Effector memory CD8-positive, alpha-beta T cell (primary cell): ENCODE measurements around the gene NHERF1.

Source experiments
- ATAC-seq: fragments of 150-1000 bp; cut with Tn5 transposase; replicated peaks from 2 replicates; pipeline ENCODE4 v1.10.0; 2021; ENCODE audit warnings: mild to moderate bottlenecking, moderate library complexity
- DNase-seq, 3 experiments: peaks; one replicate each; pipeline ENCODE4 v3.0.0; 2021
- H3K27ac Mint-ChIP-seq, 2 donors: one replicate each; pipeline ENCODE4 v1.8.0; 2022; ENCODE audit warnings: mild to moderate bottlenecking in 2 of 2, mixed read lengths in 2 of 2, moderate library complexity in 2 of 2
- H3K27me3 Mint-ChIP-seq, 2 donors: one replicate each; pipeline ENCODE4 v1.8.0; 2022; ENCODE audit warnings: mixed read lengths in 2 of 2
- H3K36me3 Mint-ChIP-seq: one replicate; pipeline ENCODE4 v1.8.0; 2022; ENCODE audit warnings: mild to moderate bottlenecking, moderate library complexity, mixed read lengths; ENCODE audit not compliant: insufficient read depth
- H3K4me1 Mint-ChIP-seq, 2 donors: one replicate each; pipeline ENCODE4 v1.8.0; 2022; ENCODE audit warnings: low read depth in 2 of 2, mixed read lengths in 2 of 2
- H3K4me3 Mint-ChIP-seq, 2 donors: one replicate each; pipeline ENCODE4 v1.8.0; 2022; ENCODE audit warnings: mild to moderate bottlenecking in 2 of 2, mixed read lengths in 2 of 2, moderate library complexity in 2 of 2
- H3K9me3 Mint-ChIP-seq, 2 donors: one replicate each; pipeline ENCODE4 v1.8.0; 2022; ENCODE audit warnings: mixed read lengths in 2 of 2

NHERF1 gene

DNA sequence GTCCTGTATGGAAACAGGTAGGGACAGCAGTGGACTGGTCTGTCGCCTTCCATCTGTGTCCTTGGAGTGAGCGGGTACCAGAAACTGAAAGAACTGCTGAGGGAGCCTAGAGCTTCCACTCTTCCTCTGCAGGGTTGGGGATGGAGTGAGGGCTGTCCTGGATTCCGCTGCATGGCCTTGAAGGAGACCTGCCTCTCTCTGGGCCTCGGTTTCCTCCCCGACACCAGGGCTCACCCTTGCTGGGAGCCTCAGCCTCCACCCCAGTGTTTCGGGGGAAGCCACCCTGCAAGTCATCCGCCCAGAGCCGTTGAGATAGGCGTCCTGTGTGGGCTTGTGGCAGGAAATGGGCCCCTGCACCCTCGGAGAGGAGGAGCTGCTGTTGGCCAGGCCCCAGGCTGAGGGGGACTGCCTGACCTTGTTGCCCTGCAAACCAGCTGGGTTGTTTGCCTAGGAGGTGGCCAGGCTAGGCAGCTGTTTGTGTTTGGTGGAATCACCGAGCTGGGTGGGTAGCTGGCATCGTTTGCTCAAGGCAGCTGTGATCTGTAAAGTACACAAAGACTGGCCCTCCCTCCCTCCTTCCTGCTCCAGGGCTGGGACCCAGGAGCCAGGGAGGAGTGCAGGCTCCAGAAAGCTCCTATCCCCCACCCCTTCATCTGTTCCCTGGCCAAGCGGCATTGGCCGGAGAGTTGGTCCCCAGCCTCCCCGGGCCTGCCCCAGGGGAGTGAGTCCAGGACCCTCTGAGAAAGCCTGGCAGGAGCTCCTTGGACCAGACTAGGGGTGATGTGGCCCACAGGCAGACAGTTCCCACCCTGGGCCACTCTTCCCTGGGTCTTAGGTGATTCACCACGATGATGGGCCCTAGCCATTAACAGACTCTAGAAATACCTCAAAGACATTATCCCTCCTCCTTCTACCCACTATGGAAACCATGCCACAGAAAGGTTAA is 10.1 kb upstream of the NHERF1 start:
- peaks cover 57 to 63% of the 10 kb centered on the region in 2 donors for H3K4me1 Mint-ChIP-seq
- no peaks in the 10 kb centered on the region for H3K9me3 Mint-ChIP-seq
- no peaks in the 10 kb centered on the region for H3K27me3 Mint-ChIP-seq
- peak overlapping the region; percentile 86 to 92 for H3K4me3 Mint-ChIP-seq
- DNase-seq: peak; percentile 83 to 85 (median 84)
- peak overlapping the region; percentile 86 to 89 for H3K27ac Mint-ChIP-seq
- peaks cover 23% of the 10 kb centered on the region for H3K36me3 Mint-ChIP-seq
- peak; percentile 83 for ATAC-seq

GRCh38 chr17:74739227-74739831 is 9.1 kb upstream of the NHERF1 start:
- H3K27ac Mint-ChIP-seq: peak overlapping the region; percentile 86 to 89
- H3K4me3 Mint-ChIP-seq: peak overlapping the region; percentile 86 to 92
- ATAC-seq (no peak), DNase-seq (no peak)
- H3K36me3 Mint-ChIP-seq: peaks cover 28% of the 10 kb centered on the region
- H3K4me1 Mint-ChIP-seq: peaks cover 67 to 73% of the 10 kb centered on the region in 2 donors
- no peaks in the 10 kb centered on the region for H3K9me3 Mint-ChIP-seq
- H3K27me3 Mint-ChIP-seq: no peaks in the 10 kb centered on the region

DNA sequence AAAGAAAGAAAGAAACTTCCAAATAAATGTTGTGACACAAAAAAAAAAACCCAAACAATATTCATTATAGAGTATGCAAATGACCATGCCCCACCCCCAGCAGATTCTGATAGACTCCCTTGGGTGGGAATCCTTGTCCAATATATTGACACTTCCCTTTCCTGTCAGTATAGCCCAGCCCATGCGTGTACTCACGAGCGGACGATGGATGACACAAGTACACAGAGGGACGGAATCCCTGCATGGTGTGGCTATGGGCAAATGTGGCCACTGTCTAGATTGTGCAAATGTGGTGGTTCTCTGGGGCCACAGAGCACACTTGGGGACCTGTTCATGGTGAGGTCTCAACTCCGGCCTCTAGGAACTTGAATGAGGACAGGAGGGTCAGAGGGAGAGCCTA is 8.3 kb upstream of the NHERF1 start:
- peaks cover 73 to 74% of the 10 kb centered on the region in 2 donors for H3K4me1 Mint-ChIP-seq
- H3K27ac Mint-ChIP-seq: peak overlapping the region; percentile 83 to 89
- H3K36me3 Mint-ChIP-seq: peaks cover 32% of the 10 kb centered on the region
- no peaks in the 10 kb centered on the region for H3K27me3 Mint-ChIP-seq
- ATAC-seq: no peak
- no peaks in the 10 kb centered on the region for H3K9me3 Mint-ChIP-seq
- peak overlapping the region; percentile 86 to 92 for H3K4me3 Mint-ChIP-seq
- DNase-seq: no peak

DNA sequence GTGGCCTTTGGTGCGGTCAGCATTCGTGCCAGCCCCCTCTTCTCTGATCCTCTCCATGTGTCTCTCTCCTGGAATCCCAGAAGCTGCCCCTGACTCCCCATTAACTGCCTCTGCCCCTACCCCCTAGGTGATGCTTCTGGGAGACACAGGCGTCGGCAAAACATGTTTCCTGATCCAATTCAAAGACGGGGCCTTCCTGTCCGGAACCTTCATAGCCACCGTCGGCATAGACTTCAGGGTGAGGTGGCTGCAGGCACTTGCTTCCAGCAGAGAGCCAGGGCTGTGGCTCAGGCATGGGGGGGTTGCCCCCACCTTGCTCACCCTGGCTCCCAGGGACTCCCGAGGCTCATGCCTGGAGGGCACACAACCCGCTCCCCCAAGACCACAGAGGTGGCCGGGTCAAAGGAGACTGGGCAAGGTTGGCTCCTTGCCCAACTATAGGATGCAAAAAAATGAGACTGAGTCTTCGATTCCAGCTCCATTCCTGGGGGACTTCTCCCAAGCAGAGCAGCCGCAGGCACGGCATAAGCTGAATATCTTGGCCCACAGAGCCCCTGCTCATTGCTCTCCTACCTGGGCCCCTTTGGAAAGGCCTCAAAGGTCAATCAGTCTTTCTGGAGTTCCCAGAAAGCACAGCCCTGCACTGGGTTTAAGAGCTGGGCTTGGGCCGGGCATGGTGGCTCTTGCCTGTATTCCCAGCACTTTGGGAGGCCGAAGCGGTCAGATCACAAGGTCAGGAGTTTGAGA is 7.6 kb upstream of the NHERF1 start:
- H3K4me3 Mint-ChIP-seq: peak overlapping the region; percentile 86 to 92
- no peaks in the 10 kb centered on the region for H3K27me3 Mint-ChIP-seq
- ATAC-seq (no peak), DNase-seq (no peak)
- H3K27ac Mint-ChIP-seq: peak overlapping the region; percentile 85 to 89
- peaks cover 74 to 76% of the 10 kb centered on the region in 2 donors for H3K4me1 Mint-ChIP-seq
- no peaks in the 10 kb centered on the region for H3K9me3 Mint-ChIP-seq
- H3K36me3 Mint-ChIP-seq: peaks cover 32% of the 10 kb centered on the region

DNA sequence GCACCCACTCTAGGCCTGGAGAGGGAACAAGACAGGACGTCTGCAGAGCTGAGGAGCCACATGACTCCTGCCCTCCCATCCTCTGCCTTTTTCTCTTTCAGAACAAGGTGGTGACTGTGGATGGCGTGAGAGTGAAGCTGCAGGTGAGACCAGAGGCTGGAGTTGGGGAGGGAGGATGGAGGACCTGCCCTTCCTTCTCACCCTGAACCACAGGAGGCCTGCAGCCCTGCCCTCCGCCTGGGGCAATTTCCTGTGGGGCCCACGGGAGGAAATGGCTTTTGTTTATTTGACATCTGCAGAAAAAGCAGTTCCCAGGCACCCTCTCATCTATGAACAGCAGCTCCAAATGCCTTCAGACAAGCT is 6.3 kb upstream of the NHERF1 start:
- H3K9me3 Mint-ChIP-seq: no peaks in the 10 kb centered on the region
- peak overlapping the region; percentile 86 to 92 for H3K4me3 Mint-ChIP-seq
- peaks cover 77 to 79% of the 10 kb centered on the region in 2 donors for H3K4me1 Mint-ChIP-seq
- no peaks in the 10 kb centered on the region for H3K27me3 Mint-ChIP-seq
- peak in 2 of 3 experiments; percentile 50 for DNase-seq
- ATAC-seq: peak; percentile 18
- H3K27ac Mint-ChIP-seq: peak overlapping the region; percentile 85 to 89
- peaks cover 32% of the 10 kb centered on the region for H3K36me3 Mint-ChIP-seq

- H3K27ac Mint-ChIP-seq: peak overlapping the region; percentile 85 to 89
- peaks cover 78 to 82% of the 10 kb centered on the region in 2 donors for H3K4me1 Mint-ChIP-seq
- H3K9me3 Mint-ChIP-seq: no peaks in the 10 kb centered on the region
- DNase-seq (no peak), ATAC-seq (no peak)
- H3K27me3 Mint-ChIP-seq: no peaks in the 10 kb centered on the region
- peak overlapping the region; percentile 86 to 92 for H3K4me3 Mint-ChIP-seq
- H3K36me3 Mint-ChIP-seq: peaks cover 34% of the 10 kb centered on the region
Measured at GRCh38 chr17:74742978-74743545, 5.4 kb upstream of the NHERF1 start.

GRCh38 chr17:74743755-74744154 is 4.7 kb upstream of the NHERF1 start:
- DNase-seq: no peak
- Mint-ChIP-seq H3K36me3 (peaks cover 38% of the 10 kb centered on the region), H3K9me3 (no peaks in the 10 kb centered on the region), H3K4me3 (peak overlapping the region; percentile 86 to 92), H3K4me1 (peaks cover 72 to 76% of the 10 kb centered on the region in 2 donors), H3K27me3 (no peaks in the 10 kb centered on the region), H3K27ac (peak overlapping the region; percentile 85 to 89)
- ATAC-seq: no peak

DNA sequence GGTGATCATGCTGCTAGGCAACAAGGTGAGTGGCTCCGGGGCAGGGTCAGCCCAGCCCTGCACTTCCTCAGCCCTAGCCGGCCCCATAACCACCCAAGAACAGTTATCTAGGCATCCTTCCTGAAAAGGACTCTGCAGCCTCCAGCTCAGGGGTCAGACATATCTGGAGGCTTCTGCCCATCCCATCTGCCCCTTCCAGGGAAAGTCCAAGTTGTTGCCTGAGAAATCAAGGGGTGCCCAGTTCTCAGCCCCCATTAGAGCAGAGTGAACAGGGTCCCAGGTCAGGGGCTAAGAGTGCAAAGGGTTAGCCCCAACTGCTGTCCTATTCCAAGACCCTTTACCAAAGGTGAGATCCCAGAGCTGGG is 4.1 kb upstream of the NHERF1 start:
- no peak for ATAC-seq
- peaks cover 36% of the 10 kb centered on the region for H3K36me3 Mint-ChIP-seq
- no peak for DNase-seq
- H3K9me3 Mint-ChIP-seq: no peaks in the 10 kb centered on the region
- peak overlapping the region; percentile 77 to 85 for H3K27ac Mint-ChIP-seq
- peak overlapping the region; percentile 86 to 92 for H3K4me3 Mint-ChIP-seq
- H3K27me3 Mint-ChIP-seq: no peaks in the 10 kb centered on the region
- H3K4me1 Mint-ChIP-seq: peaks cover 66 to 70% of the 10 kb centered on the region in 2 donors

DNA sequence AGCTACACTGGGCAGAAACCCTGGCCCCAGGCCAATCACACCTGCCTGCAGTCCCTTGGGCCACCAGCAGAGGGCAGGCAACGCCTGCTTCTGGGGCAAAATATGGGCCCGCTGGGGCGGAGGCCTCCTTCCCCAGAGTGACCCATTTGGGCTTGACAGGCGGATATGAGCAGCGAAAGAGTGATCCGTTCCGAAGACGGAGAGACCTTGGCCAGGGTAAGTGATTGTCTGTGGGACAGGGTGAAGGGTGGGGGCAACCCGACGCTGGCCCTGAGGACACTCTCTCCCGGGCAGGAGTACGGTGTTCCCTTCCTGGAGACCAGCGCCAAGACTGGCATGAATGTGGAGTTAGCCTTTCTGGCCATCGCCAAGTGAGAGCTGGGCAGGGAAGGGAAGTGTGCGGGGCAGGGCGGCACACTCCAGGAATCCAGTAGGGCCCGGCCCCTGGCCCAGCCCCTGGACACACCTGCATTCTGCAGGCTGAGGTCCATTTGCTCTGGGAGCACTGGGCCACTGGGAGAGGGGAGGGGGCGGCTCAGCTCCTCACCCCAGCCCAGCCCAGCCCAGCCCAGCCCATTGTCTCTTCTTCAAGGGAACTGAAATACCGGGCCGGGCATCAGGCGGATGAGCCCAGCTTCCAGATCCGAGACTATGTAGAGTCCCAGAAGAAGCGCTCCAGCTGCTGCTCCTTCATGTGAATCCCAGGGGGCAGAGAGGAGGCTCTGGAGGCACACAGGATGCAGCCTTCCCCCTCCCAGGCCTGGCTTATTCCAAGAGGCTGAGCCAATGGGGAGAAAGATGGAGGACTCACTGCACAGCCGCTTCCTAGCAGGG is 3.5 kb upstream of the NHERF1 start:
- Mint-ChIP-seq H3K36me3 (peaks cover 37% of the 10 kb centered on the region), H3K4me3 (peak overlapping the region; percentile 86 to 92), H3K9me3 (no peaks in the 10 kb centered on the region), H3K27me3 (no peaks in the 10 kb centered on the region), H3K27ac (peak overlapping the region; percentile 77 to 85), H3K4me1 (peaks cover 60 to 71% of the 10 kb centered on the region in 2 donors)
- ATAC-seq: peak; percentile 31
- peak; percentile 85 to 90 (median 89) for DNase-seq

DNA sequence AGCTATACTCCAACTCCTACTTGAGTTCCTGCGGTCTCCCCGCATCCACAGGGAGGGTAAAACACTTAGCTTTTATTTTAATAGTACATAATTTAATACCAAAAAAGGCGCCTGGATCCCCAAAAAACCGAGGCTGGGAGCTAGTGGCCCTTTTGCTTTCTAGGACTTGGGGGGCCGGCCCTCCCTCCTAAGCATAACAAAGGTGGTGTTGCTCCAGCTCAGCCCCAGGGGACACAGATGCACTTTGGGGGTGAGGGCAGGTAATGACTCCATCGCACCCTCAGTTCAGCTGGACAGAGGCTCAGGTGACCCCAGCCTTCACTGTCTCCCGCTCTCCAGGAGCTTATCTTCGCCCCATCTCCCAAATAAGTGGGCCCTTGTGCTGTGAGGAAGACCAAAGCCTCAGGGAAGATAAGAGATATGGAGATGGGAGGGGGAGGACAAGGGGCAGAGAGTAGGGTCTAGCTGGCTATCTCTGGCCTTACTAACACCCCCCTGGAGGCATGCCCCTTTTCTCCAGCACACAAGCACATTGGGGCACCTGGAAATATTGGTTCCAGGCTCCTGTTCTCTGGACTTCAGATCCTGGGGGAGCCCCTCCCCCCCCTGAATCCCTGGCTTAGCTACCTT is 2.8 kb upstream of the NHERF1 start:
- no peak for ATAC-seq
- DNase-seq: no peak
- Mint-ChIP-seq H3K36me3 (peaks cover 37% of the 10 kb centered on the region), H3K4me3 (peak overlapping the region in 1 of 2 donors; percentile 29), H3K4me1 (peaks cover 57 to 67% of the 10 kb centered on the region in 2 donors), H3K27me3 (no peaks in the 10 kb centered on the region), H3K9me3 (no peaks in the 10 kb centered on the region), H3K27ac (peak overlapping the region; percentile 26 to 68)

GRCh38 chr17:74746376-74746775 is 2.1 kb upstream of the NHERF1 start:
- ATAC-seq (no peak), DNase-seq (no peak)
- Mint-ChIP-seq H3K9me3 (no peaks in the 10 kb centered on the region), H3K4me3 (peak overlapping the region; percentile 98 to 99), H3K27me3 (no peaks in the 10 kb centered on the region), H3K4me1 (peaks cover 58 to 69% of the 10 kb centered on the region in 2 donors), H3K27ac (peak overlapping the region; percentile 32 to 68), H3K36me3 (peaks cover 44% of the 10 kb centered on the region)

DNA sequence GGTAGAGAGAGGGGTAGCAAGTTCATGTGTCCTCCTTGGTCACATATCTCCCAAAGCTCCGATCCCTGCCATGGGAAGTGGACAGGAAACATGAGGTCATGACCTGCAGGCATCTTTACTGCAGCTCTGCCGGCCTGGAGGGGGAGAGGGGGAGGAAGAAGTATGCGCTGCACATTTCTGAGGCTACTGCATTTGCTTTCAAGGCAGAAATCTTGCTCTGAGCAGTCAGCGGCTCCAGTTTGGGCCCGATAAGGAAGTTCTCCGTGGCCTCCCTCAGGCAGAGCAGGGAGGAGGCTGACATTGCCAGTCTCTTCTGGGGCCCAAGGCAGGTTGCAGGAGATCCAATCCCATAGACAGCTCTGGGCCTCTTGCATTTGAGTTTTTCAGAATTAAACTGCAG is 1.5 kb upstream of the NHERF1 start:
- H3K27me3 Mint-ChIP-seq: no peaks in the 10 kb centered on the region
- H3K27ac Mint-ChIP-seq: peak overlapping the region; percentile 32 to 68
- no peak for ATAC-seq
- peaks cover 50% of the 10 kb centered on the region for H3K36me3 Mint-ChIP-seq
- no peak for DNase-seq
- H3K4me3 Mint-ChIP-seq: peak overlapping the region; percentile 98 to 99
- H3K9me3 Mint-ChIP-seq: no peaks in the 10 kb centered on the region
- peaks cover 58 to 68% of the 10 kb centered on the region in 2 donors for H3K4me1 Mint-ChIP-seq
